SK-N-SH (cell line): ENCODE data around the gene PXDN. TPM values are rescaled to one million over a fixed set of nuclear protein-coding genes. Genes with fewer than 3 reads are reported as not detected.

Source experiments
- CTCF ChIA-PET: fragments of 300-600, 350-600 bp; formaldehyde crosslinking; extraction: SDS; loops from one replicate; lab custom pipeline; 2021; lab: Yijun Ruan, JAX
- POLR2A ChIA-PET: fragments of 350-600 bp; sonication (Branson Sonifier 250); formaldehyde crosslinking; extraction: SDS; loops from one replicate; lab custom pipeline; 2020; ENCODE audit warnings: antibody characterized with exemption, inconsistent platforms; lab: Yijun Ruan, JAX
- DNase-seq: peaks from one replicate; pipeline ENCODE4 v3.0.0; 2012
- H2AFZ ChIP-seq: fragments of 200-600 bp; sonication (generic); 2 replicates; pipeline ENCODE4 v1.8.1; 2016; ENCODE audit warnings: antibody characterized with exemption, mild to moderate bottlenecking, low read depth
- H3F3A ChIP-seq: fragments of 200-600 bp; sonication (generic); replicated peaks from 2 replicates; pipeline ENCODE3; 2016; ENCODE audit warnings: antibody characterized with exemption, mild to moderate bottlenecking; ENCODE audit not compliant: insufficient read depth
- H3K27ac ChIP-seq, 2 experiments: fragments of 200-500 bp in 1 of 2; fragments of 200-600 bp in 1 of 2; sonication (Bioruptor generic) in 1 of 2; sonication (generic), shearing (Covaris generic) in 1 of 2; 2 replicates each; pipeline versions ENCODE4 v1.5.1 to v1.6.1; 2014 to 2016; ENCODE audit warnings: low read depth in 2 of 2, inconsistent platforms in 1 of 2, low read length in 1 of 2, mild to moderate bottlenecking in 1 of 2, mixed read lengths in 1 of 2
- H3K27me3 ChIP-seq: fragments of 200-600 bp; sonication (generic), shearing (Covaris generic); 2 replicates; pipeline ENCODE4 v1.6.1; 2016; ENCODE audit warnings: mixed run types; ENCODE audit not compliant: insufficient read depth
- H3K36me3 ChIP-seq, 2 experiments: fragments of 200-500 bp in 1 of 2; fragments of 200-600 bp in 1 of 2; sonication (Bioruptor generic) in 1 of 2; sonication (generic) in 1 of 2; replicated peaks in 1 of 2; 2 replicates each; pipeline versions ENCODE3 to v1.5.1; 2014 to 2016; ENCODE audit warnings: low read length in 1 of 2, mild to moderate bottlenecking in 1 of 2; ENCODE audit not compliant: insufficient read depth in 2 of 2, control insufficient read depth in 1 of 2
- H3K4me1 ChIP-seq, 2 experiments: fragments of 200-500 bp in 1 of 2; fragments of 200-600 bp in 1 of 2; sonication (Bioruptor generic) in 1 of 2; sonication (generic), shearing (Covaris generic) in 1 of 2; 2 replicates each; pipeline versions ENCODE4 v1.5.1 to v1.6.1; 2014 to 2016; ENCODE audit warnings: low read depth in 1 of 2, low read length in 1 of 2, mixed run types in 1 of 2; ENCODE audit not compliant: insufficient read depth in 2 of 2, control insufficient read depth in 1 of 2
- H3K4me2 ChIP-seq: fragments of 200-600 bp; sonication (generic), shearing (Covaris generic); 2 replicates; pipeline ENCODE4 v1.6.1; 2017; ENCODE audit warnings: mixed run types
- H3K4me3 ChIP-seq, 2 experiments: fragments of 200-500 bp in 1 of 2; fragments of 200-600 bp in 1 of 2; sonication (Bioruptor generic) in 1 of 2; sonication (generic), shearing (Covaris generic) in 1 of 2; 2 replicates each; pipeline versions ENCODE4 v1.5.1 to v1.8.1; 2014 to 2016; ENCODE audit warnings: low read depth in 2 of 2, inconsistent platforms in 1 of 2, low read length in 1 of 2, mild to moderate bottlenecking in 1 of 2, mixed read lengths in 1 of 2, moderate library complexity in 1 of 2
- H3K79me2 ChIP-seq: fragments of 200-600 bp; sonication (generic); 2 replicates; pipeline ENCODE4 v1.8.1; 2017; ENCODE audit warnings: mild to moderate bottlenecking; ENCODE audit not compliant: insufficient read depth
- H3K9ac ChIP-seq: fragments of 200-600 bp; sonication (generic); 2 replicates; pipeline ENCODE4 v1.6.1; 2017; ENCODE audit warnings: mixed run types
- H3K9me2 ChIP-seq: fragments of 200-600 bp; sonication (generic); 2 replicates; pipeline ENCODE4 v1.6.1; 2017; ENCODE audit warnings: mixed run types
- H3K9me3 ChIP-seq: fragments of 200-600 bp; sonication (generic); 2 replicates; pipeline ENCODE4 v1.6.1; 2017; ENCODE audit warnings: mixed run types, mild to moderate bottlenecking, moderate library complexity
- H4K20me1 ChIP-seq: fragments of 200-600 bp; sonication (generic); 2 replicates; pipeline ENCODE4 v1.6.1; 2017; ENCODE audit warnings: mild to moderate bottlenecking, mixed run types; ENCODE audit not compliant: insufficient read depth
- ELF1 ChIP-seq: IDR thresholded peaks from 2 replicates; pipeline ENCODE4 v1.4.0; 2012
- EP300 ChIP-seq, 2 experiments: IDR thresholded peaks; 2 replicates each; pipeline versions ENCODE4 v1.4.0 to v1.6.1; 2012; ENCODE audit warnings: borderline replicate concordance in 1 of 2, low read depth in 1 of 2, low read length in 1 of 2
- IRF3 ChIP-seq: fragments of 150-350 bp; IDR thresholded peaks from 2 replicates; pipeline ENCODE4 v1.6.1; 2016; ENCODE audit warnings: mild to moderate bottlenecking, low read depth, low read length
- MEF2A ChIP-seq: IDR thresholded peaks from 2 replicates; pipeline ENCODE4 v1.4.0; 2012; ENCODE audit warnings: low read depth, borderline replicate concordance
- MXI1 ChIP-seq: IDR thresholded peaks from 2 replicates; pipeline ENCODE4 v1.6.1; 2012; ENCODE audit warnings: mild to moderate bottlenecking, low read depth, low read length, improper control_type of control experiment
- NRF1 ChIP-seq: IDR thresholded peaks from 2 replicates; pipeline ENCODE4 v1.6.1; 2012; ENCODE audit warnings: low read depth, mild to moderate bottlenecking, low read length
- RCOR1 ChIP-seq: fragments of 150-350 bp; IDR thresholded peaks from 2 replicates; pipeline ENCODE4 v1.6.1; 2017; ENCODE audit warnings: antibody characterized with exemption, low read length
- REST ChIP-seq: IDR thresholded peaks from 2 replicates; pipeline ENCODE4 v1.6.1; 2012; ENCODE audit warnings: mild to moderate bottlenecking, low read depth, low read length, moderate library complexity
- RFX5 ChIP-seq: IDR thresholded peaks from 2 replicates; pipeline ENCODE4 v1.6.1; 2012; ENCODE audit warnings: mild to moderate bottlenecking, improper control_type of control experiment, low read length
- SIN3A ChIP-seq: IDR thresholded peaks from 2 replicates; pipeline ENCODE4 v1.6.1; 2012; ENCODE audit warnings: low read depth, mild to moderate bottlenecking, low read length, moderate library complexity, borderline replicate concordance
- TCF12 ChIP-seq: IDR thresholded peaks from 2 replicates; pipeline ENCODE4 v1.4.0; 2012
- TEAD4 ChIP-seq: IDR thresholded peaks from 2 replicates; pipeline ENCODE4 v1.4.0; 2012; ENCODE audit warnings: mild to moderate bottlenecking, borderline replicate concordance; ENCODE audit not compliant: insufficient read depth
- USF2 ChIP-seq: fragments of 150-350 bp; IDR thresholded peaks from 2 replicates; pipeline ENCODE4 v1.6.1; 2017; ENCODE audit warnings: antibody characterized with exemption, low read length, low read depth, borderline replicate concordance
- YY1 ChIP-seq: IDR thresholded peaks from 2 replicates; pipeline ENCODE4 v1.4.0; 2012; ENCODE audit warnings: low read depth, mild to moderate bottlenecking
- ZBTB33 ChIP-seq: IDR thresholded peaks from 2 replicates; pipeline ENCODE4 v1.4.0; 2012; ENCODE audit warnings: low read depth, borderline replicate concordance
- WGBS: methylation state at CpG from one replicate; pipeline ENCODE4 v1.1.6; 2017; ENCODE audit warnings: low lambda C conversion rate; 5-methylcytosine and 5-hydroxymethylcytosine counted together
- polyA plus RNA-seq, 3 experiments: library from polyadenylated mRNA; depleted of rRNA; stranded (reverse); fragments of >200 nt; gene quantifications; 2 replicates each; pipeline ENCODE4 v1.2.3, GENCODE V29; 2012

Gene PXDN
- polyA plus RNA-seq, 1 of the 3 experiments (the other 2 are of a cell fraction) = 146 TPM

- Histone ChIP-seq H3K79me2 (peaks cover 10% of the 10 kb centered on the region), H3K9ac (no peak overlapping the region), H3K27me3 (no peaks in the 10 kb centered on the region), H3K9me2 (no peaks in the 10 kb centered on the region), H3K9me3 (no peaks in the 10 kb centered on the region), H3K4me3 (no peak overlapping the region), H3K36me3 (peaks cover 47 to 83% of the 10 kb centered on the region in 2 experiments), H3K27ac (no peak overlapping the region), H2AFZ (no peak overlapping the region), H3K4me2 (no peak overlapping the region), H3K4me1 (peaks cover 0 to 22% of the 10 kb centered on the region in 2 experiments; a peak in 1 of 4 replicates), H4K20me1 (0 out of 2 replicates have a peak, but pooled peaks cover 3% of the 10 kb centered on the region), H3F3A (no peaks in the 10 kb centered on the region)
- CTCF ChIA-PET = interaction anchor here (0.9 to 4.0 kb wide), 7 partner anchors 11 to 111 kb away, joined by 3 to 18 read pairs (median 8); no protein-coding TSS in a partner anchor
- POLR2A ChIA-PET = no interaction called here
- DNase-seq = no peak
- 83% methylated on average over 3 of the region's 3 CpGs for WGBS
- TF ChIP-seq SIN3A = no peak
- no peak for TF ChIP-seq REST
- no peak for TF ChIP-seq USF2
- no peak for TF ChIP-seq MEF2A
- no peak for TF ChIP-seq MXI1
- TF ChIP-seq IRF3 = no peak
- no peak for TF ChIP-seq TEAD4
- TF ChIP-seq TCF12 = no peak
- no peak for TF ChIP-seq ZBTB33
- TF ChIP-seq NRF1 = no peak
- TF ChIP-seq YY1 = no peak
- no peak for TF ChIP-seq RFX5
- no peak for TF ChIP-seq EP300 (IDR thresholded peaks at IDR 0.05; ENCODE audit: borderline replicate concordance in 1 of 2, low read depth in 1 of 2, low read length in 1 of 2)
- no peak for TF ChIP-seq ELF1
- TF ChIP-seq RCOR1 = no peak
These were observed 102.8 kb downstream of the PXDN start for GRCh38 chr2:1641523-1641922.
